Effector memory CD8-positive, alpha-beta T cell (primary cell): ENCODE results near the gene GPR132.
A peak's percentile ranks its signal among the peaks of the same experiment; 100 is the strongest.

ENCODE experiments used
- ATAC-seq: fragments of 150-1000 bp; cut with Tn5 transposase; replicated peaks from 2 replicates; pipeline ENCODE4 v1.10.0; 2021; ENCODE audit warnings: mild to moderate bottlenecking, moderate library complexity
- DNase-seq, 3 experiments: peaks; one replicate each; pipeline ENCODE4 v3.0.0; 2021
- H3K27ac Mint-ChIP-seq, 2 donors: one replicate each; pipeline ENCODE4 v1.8.0; 2022; ENCODE audit warnings: mild to moderate bottlenecking in 2 of 2, mixed read lengths in 2 of 2, moderate library complexity in 2 of 2
- H3K27me3 Mint-ChIP-seq, 2 donors: one replicate each; pipeline ENCODE4 v1.8.0; 2022; ENCODE audit warnings: mixed read lengths in 2 of 2
- H3K36me3 Mint-ChIP-seq: one replicate; pipeline ENCODE4 v1.8.0; 2022; ENCODE audit warnings: mild to moderate bottlenecking, moderate library complexity, mixed read lengths; ENCODE audit not compliant: insufficient read depth
- H3K4me1 Mint-ChIP-seq, 2 donors: one replicate each; pipeline ENCODE4 v1.8.0; 2022; ENCODE audit warnings: low read depth in 2 of 2, mixed read lengths in 2 of 2
- H3K4me3 Mint-ChIP-seq, 2 donors: one replicate each; pipeline ENCODE4 v1.8.0; 2022; ENCODE audit warnings: mild to moderate bottlenecking in 2 of 2, mixed read lengths in 2 of 2, moderate library complexity in 2 of 2
- H3K9me3 Mint-ChIP-seq, 2 donors: one replicate each; pipeline ENCODE4 v1.8.0; 2022; ENCODE audit warnings: mixed read lengths in 2 of 2

The GPR132 gene

DNA sequence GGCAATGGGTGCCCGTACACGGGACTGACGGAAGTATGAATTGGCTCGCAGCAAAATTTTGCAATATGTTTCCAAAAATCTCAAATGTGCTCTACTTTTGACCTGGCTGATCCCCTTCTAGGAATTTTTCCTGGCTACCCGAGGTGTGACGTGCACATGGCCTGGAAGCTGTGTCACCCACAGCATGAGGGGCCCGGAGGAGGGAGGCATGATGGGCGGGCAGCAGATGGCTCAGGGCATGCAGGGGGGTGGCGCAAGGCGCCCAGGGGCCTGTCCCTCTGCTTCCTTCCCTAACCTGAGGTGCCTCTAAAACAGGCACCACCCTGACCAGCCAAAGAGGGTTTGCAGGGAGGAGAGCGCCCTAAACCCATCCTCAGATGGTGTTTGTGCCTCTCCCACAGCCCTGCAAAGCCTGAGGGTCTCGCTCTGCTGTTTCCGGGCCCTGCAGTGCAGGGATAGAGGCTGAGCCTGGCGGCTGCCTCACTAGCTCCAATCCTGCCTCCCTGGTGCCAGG, 6.7 kb downstream of the GPR132 start:
- H3K4me1 Mint-ChIP-seq, result peaks cover 39 to 50% of the 10 kb centered on the region in 2 donors
- H3K27ac Mint-ChIP-seq, result peak overlapping the region; percentile 98 to 99
- peak overlapping the region; percentile 4 to 43 for H3K4me3 Mint-ChIP-seq

DNA sequence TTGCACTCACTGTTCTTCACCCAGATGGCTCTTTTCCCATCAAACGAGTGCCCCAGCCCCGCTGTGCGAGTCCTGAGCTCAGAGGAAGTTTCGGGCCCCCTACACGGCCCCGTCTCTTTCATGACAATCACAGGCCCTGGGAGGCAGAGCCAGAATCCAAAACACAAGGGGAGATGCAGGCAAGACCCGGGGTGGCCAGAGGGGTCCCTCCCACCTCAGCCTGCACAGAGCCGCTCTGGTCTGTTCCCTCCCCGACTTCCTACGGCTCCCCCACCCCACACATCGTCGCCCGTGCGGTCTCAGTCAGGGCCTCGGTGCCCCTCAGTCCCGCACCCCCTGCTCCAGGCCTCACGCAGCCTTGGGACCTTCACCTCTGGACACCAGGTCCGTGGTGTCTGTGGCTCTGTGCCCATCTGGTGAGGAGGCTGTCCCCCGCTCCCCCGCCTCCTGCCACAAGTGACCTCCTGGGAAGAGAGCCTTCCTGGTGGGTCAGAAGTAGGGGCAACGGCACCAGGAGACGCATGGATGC, 8.9 kb downstream of the GPR132 start:
- no peak for ATAC-seq
- H3K4me3 Mint-ChIP-seq, result no peak overlapping the region
- DNase-seq, result no peak

More for the DNA sequence above, 6.7 kb downstream of the GPR132 start:
- H3K9me3 Mint-ChIP-seq, result no peaks in the 10 kb centered on the region
- ATAC-seq (no peak), DNase-seq (no peak)
- H3K27me3 Mint-ChIP-seq, result no peaks in the 10 kb centered on the region
- H3K36me3 Mint-ChIP-seq, result peaks cover 91% of the 10 kb centered on the region

DNA sequence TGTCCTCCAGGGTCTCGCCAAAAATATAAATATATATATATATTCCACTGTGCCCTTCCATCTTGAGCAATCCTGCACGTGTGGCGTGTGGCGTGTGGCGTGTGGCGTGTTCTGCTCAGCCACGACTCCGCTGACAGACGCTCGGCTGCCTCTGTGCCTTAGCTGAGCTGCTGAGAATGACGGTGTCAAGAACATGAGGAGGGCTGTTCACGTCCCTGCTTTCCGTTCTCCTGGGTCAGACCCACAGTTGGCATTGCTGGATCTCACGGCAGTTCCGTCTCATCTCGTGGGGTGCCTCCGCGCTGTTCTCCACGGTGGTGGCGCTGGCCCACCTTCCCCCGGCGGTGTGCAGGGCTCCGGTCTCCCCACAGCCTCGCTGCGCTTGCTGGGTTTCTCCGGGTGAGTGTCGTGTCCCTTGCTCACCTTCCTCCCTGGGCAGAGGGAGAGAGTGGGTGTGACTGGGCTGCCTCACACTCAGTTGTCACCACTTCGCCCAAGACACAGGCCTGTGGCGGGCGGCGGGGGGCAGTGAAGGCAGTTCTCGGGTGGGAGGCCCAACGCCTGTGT, 9.4 kb downstream of the GPR132 start:
- DNase-seq (no peak), ATAC-seq (no peak)
- Mint-ChIP-seq H3K27ac (peak overlapping the region in 1 of 2 donors; percentile 62), H3K9me3 (no peaks in the 10 kb centered on the region), H3K27me3 (no peaks in the 10 kb centered on the region), H3K36me3 (peaks cover 91% of the 10 kb centered on the region), H3K4me3 (no peak overlapping the region), H3K4me1 (peaks cover 30 to 36% of the 10 kb centered on the region in 2 donors)

More for the DNA sequence above, 8.9 kb downstream of the GPR132 start:
- Mint-ChIP-seq H3K36me3 (peaks cover 93% of the 10 kb centered on the region), H3K4me1 (peaks cover 27 to 36% of the 10 kb centered on the region in 2 donors), H3K27me3 (no peaks in the 10 kb centered on the region), H3K9me3 (no peaks in the 10 kb centered on the region), H3K27ac (peak overlapping the region in 1 of 2 donors; percentile 99)

DNA sequence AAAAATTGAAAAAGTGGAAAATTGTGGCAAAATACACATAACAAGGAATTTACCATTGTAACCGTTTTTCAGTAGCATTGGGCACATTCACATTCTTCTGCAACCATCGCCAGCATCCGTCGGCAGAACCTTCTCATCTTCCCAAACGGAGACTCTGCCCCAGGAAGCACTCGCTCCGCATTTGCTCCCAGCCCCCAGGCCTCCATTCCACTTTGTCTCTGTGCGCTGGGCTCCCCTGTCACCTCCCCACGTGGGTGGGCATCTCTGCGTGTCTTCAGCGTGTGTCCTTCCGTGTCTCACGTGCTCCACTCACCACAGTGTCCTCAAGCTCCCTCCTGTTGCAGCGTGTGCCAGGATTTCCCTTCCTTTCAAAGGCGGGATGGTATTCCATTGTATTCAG, 9.9 kb downstream of the GPR132 start:
- peaks cover 86% of the 10 kb centered on the region for H3K36me3 Mint-ChIP-seq
- no peak for DNase-seq
- H3K4me3 Mint-ChIP-seq, result no peak overlapping the region
- no peaks in the 10 kb centered on the region for H3K9me3 Mint-ChIP-seq
- ATAC-seq, result no peak
- H3K4me1 Mint-ChIP-seq, result peaks cover 26 to 32% of the 10 kb centered on the region in 2 donors
- H3K27me3 Mint-ChIP-seq, result no peaks in the 10 kb centered on the region
- peak overlapping the region in 1 of 2 donors; percentile 62 for H3K27ac Mint-ChIP-seq

DNA sequence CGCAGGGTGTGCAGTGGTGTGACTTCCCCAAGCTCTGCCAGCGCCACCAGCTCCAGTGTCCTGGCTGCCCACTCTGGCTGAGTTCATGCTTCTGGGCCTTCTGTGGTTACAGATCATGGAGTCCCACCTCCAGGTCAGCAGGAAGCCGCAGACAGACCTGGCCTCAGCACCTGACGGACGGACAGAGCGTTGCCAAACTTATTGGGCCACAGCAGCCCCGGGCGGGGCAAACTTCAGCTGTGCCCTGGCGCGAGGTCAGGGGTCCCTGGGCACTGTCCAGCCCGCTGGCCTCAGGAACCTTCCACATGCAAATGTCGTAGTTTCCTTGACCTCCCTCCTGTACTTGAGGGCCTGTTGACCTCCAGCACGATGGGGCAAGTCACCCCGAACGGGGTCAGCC, 11.2 kb downstream of the GPR132 start:
- H3K27me3 Mint-ChIP-seq, result no peaks in the 10 kb centered on the region
- DNase-seq, result no peak
- H3K27ac Mint-ChIP-seq, result peak overlapping the region in 1 of 2 donors; percentile 67
- ATAC-seq, result no peak
- H3K4me3 Mint-ChIP-seq, result no peak overlapping the region
- H3K36me3 Mint-ChIP-seq, result peaks cover 89% of the 10 kb centered on the region
- no peaks in the 10 kb centered on the region for H3K9me3 Mint-ChIP-seq
- H3K4me1 Mint-ChIP-seq, result peaks cover 12 to 19% of the 10 kb centered on the region in 2 donors

DNA sequence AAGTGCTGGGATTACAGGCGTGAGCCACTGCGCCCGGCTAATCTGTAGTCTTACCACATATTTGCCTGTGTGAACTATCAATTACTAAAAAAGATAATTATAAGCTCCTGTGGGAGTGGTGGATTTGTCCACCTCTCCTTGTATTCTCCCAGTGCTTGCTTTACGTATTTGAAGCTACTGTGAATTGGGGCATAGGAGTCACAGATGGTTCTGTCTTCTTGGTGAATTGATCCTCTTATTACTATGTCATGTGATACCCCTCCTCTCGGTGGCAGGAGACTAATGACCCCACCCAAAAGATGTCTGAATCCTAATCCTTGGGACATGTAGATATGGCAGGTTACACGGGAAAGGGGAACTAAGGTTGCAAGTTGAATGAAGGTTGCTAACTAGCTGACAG, 11.8 kb downstream of the GPR132 start:
- Mint-ChIP-seq H3K36me3 (peaks cover 89% of the 10 kb centered on the region), H3K27ac (peak overlapping the region in 1 of 2 donors; percentile 67), H3K9me3 (no peaks in the 10 kb centered on the region), H3K27me3 (no peaks in the 10 kb centered on the region), H3K4me3 (no peak overlapping the region), H3K4me1 (peaks cover 10 to 16% of the 10 kb centered on the region in 2 donors)
- DNase-seq, result no peak
- ATAC-seq, result no peak

DNA sequence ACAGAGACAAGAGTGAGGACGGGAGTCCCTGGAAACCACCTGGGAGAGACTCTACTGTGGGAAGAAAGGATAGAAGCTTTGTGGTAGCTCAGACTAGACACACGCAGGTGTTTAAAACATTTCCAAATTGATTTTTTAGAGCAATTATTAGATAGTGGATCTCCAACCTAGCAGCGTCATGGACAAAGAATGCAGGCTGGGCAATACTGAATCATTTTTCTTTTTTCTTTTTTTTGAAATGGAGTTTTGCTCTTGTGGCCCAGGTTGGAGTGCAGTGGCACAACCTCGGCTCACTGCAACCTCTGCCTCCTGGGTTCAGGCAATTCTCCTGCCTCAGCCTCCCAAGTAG, 13.1 kb downstream of the GPR132 start:
- no peak for ATAC-seq
- H3K4me1 Mint-ChIP-seq, result peaks cover 10 to 13% of the 10 kb centered on the region in 2 donors
- H3K4me3 Mint-ChIP-seq, result no peak overlapping the region
- DNase-seq, result no peak
- peaks cover 87% of the 10 kb centered on the region for H3K36me3 Mint-ChIP-seq
- no peaks in the 10 kb centered on the region for H3K27me3 Mint-ChIP-seq
- peak overlapping the region in 1 of 2 donors; percentile 85 for H3K27ac Mint-ChIP-seq
- no peaks in the 10 kb centered on the region for H3K9me3 Mint-ChIP-seq

DNA sequence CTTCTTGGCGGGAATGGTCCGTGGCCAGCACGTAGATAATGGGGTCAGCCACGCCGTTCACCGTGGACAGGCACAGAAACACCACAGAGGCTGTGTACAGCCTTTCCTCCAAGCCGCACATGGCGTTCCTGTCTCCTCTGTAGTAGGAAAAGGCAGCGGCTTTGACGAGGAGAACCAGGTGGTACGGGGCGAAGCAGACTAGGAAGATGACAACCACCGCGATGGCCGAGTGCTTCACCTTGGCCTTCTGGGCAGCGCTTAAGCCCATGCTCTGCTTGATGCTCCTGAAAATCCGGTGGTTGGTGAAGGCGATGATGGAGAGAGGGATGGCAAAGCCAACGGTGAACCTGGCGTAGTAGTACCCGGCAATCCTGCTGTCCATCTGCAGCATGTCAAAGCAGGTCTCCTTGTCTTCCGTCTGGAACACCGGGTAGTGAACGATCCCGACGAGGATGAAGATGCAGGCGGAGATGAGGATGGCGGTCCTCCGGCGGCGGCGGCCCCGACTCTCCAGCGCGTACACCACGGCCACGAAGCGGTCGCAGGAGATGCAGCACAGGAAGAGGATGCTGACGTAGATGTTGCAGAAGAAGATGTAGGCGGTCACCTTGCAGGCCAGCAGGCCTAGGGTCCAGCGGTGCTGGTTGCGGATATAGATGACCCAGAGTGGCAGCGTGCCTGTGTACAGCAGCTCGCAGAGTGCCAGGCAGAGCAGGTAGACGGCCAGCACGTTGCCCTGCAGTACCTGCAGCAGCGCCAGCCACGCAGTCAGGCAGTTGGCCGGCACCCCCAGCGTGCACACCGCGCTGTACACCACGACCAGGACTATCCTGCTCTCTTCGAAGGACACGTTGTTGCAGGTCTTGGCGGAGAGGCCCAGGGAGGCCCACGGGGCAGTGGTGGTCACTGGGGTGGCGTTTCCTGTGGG, 13.8 kb downstream of the GPR132 start:
- H3K9me3 Mint-ChIP-seq, result no peaks in the 10 kb centered on the region
- peaks cover 81% of the 10 kb centered on the region for H3K36me3 Mint-ChIP-seq
- H3K4me3 Mint-ChIP-seq, result no peak overlapping the region
- peak overlapping the region in 1 of 2 donors; percentile 85 for H3K27ac Mint-ChIP-seq
- no peaks in the 10 kb centered on the region for H3K27me3 Mint-ChIP-seq
- no peak for DNase-seq
- no peak for ATAC-seq
- peaks cover 10 to 13% of the 10 kb centered on the region in 2 donors for H3K4me1 Mint-ChIP-seq

DNA sequence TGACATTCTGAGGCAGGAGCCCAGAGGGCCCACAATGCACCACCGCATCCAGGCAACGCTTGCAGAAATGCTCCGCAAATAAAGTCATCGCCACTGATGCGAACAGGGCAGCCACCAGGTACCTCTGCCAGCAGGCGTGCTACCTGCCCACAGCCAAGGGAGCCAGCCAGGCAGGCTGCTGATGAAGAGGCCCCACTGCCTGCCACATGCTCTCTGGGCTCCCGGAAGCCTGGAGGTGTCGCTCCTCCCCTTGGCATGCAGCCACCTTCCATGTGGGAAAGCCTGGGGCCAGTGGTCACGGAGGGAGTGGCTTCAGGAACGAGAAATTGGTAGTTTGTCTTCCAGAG, 14.7 kb downstream of the GPR132 start:
- Mint-ChIP-seq H3K4me3 (no peak overlapping the region), H3K27me3 (no peaks in the 10 kb centered on the region), H3K9me3 (no peaks in the 10 kb centered on the region), H3K27ac (peak overlapping the region; percentile 44 to 85), H3K4me1 (peaks cover 14 to 16% of the 10 kb centered on the region in 2 donors), H3K36me3 (peaks cover 78% of the 10 kb centered on the region)
- DNase-seq (no peak), ATAC-seq (no peak)

DNA sequence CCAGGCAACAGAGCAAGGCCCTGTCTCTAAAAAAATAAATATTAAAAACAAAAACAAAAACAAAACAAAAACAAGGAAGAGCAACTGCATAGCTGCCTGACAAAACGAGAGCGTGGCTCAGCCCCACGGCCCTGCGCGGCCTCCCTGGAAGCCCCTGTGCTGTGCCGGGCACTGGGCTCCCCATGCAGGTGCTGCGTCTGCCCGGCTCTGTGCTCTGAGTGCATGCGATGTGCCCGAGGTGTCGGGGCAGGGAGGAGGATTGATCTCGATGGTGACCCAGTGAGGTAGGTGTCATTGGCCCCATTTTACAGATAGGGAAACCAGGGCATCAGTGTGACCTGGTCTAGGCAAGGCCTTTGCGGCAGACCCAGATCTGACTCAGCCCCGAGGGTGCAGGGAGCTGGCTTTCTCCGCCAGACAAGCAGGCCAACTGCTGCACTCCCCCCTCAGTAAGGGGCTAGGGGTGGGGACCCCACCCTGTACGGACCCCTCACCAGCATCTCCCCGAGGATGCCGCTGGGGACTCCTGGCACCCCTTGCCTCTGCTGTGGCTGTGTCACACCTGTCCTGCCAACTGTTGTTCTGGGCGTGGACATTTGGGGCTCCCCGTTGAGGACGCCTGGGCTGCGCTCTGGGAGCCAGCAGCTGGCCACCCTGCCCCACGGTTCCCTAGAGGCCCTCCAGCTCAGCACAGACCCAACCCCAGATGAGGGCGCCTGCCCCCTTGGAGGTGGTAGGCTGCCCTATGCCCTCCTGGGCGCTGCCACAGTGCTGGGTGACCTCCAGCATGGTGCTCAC, 15.3 kb downstream of the GPR132 start:
- H3K36me3 Mint-ChIP-seq, result peaks cover 72% of the 10 kb centered on the region
- no peaks in the 10 kb centered on the region for H3K9me3 Mint-ChIP-seq
- ATAC-seq (no peak), DNase-seq (no peak)
- H3K4me1 Mint-ChIP-seq, result peaks cover 14 to 17% of the 10 kb centered on the region in 2 donors
- H3K27me3 Mint-ChIP-seq, result peaks cover 0 to 2% of the 10 kb centered on the region in 2 donors
- H3K4me3 Mint-ChIP-seq, result no peak overlapping the region
- H3K27ac Mint-ChIP-seq, result peak overlapping the region; percentile 44 to 51

DNA sequence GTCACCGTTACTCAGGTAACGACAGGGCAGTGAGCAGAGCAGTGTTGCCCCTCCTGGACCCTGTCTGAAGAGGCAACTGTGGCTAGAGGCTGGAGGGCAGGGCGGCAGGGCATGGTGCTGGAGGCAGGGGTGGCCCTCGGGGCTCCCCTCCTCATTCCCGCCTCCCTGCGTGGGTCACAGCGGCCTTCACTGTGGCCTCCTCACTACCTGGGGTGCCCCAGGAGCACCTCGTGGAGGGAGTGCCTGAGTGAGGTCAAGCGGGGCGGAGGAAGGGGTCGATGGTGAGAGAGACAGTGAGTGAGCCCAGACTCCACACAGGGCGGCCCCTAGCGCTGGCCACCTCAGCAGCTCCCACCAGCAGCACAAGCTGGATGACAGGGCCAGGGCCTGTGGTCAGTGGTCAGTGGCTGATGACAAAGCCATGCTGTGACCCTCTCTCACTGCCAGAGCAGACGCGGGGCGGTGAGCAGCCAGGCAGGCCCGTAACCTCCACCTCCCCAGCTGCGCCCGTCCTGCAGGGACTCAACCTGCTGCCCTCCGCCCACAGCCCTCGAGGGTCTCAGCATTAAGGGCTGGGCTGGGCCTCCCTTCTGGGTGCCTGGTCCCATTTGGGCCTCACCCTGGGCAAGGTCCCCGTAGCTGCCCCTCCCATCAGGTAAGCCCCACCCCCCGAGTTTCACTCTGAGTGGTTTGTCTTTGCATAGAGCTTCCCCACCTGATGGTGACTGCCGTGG, 17.8 kb downstream of the GPR132 start:
- Mint-ChIP-seq H3K9me3 (no peaks in the 10 kb centered on the region), H3K36me3 (peaks cover 47% of the 10 kb centered on the region), H3K4me3 (no peak overlapping the region), H3K4me1 (peaks cover 12 to 22% of the 10 kb centered on the region in 2 donors), H3K27ac (peak overlapping the region in 1 of 2 donors; percentile 70), H3K27me3 (peaks cover 0 to 16% of the 10 kb centered on the region in 2 donors)
- DNase-seq (no peak), ATAC-seq (no peak)

DNA sequence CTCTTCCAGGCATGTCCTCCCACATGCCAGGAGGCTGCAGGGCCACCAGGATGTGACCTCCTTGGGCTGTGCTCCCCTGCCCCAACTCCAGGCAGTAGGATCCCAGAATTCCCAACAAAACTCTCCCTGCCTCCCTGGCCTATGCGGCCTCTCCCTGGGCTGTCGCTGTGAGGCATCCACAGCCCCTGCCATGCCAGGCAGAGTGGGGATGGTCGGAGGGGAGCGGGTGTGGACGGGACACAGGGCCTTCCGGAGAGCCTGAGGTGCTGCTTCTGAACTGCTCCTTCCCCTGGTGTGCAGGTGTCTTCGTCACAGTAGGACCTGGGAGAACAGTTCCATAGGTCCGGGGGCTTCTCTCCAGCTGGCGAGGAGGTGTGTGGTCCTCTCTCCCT, 18.3 kb downstream of the GPR132 start:
- H3K4me3 Mint-ChIP-seq, result no peak overlapping the region
- peak overlapping the region in 1 of 2 donors; percentile 70 for H3K27ac Mint-ChIP-seq
- H3K4me1 Mint-ChIP-seq, result peaks cover 11 to 21% of the 10 kb centered on the region in 2 donors
- ATAC-seq, result no peak
- peaks cover 0 to 16% of the 10 kb centered on the region in 2 donors for H3K27me3 Mint-ChIP-seq
- peaks cover 46% of the 10 kb centered on the region for H3K36me3 Mint-ChIP-seq
- no peaks in the 10 kb centered on the region for H3K9me3 Mint-ChIP-seq
- DNase-seq, result no peak
